H1 (cell line): ENCODE results near the gene MCEMP1. TPM values are rescaled to one million over a fixed set of nuclear protein-coding genes. Genes with fewer than 3 reads are reported as not detected.

Experiments used
- BCL11A ChIP-seq, 2 experiments: IDR thresholded peaks; one replicate each; pipeline ENCODE4 v1.6.1; 2011; ENCODE audit warnings: low read depth in 2 of 2, low read length in 2 of 2, mild to moderate bottlenecking in 2 of 2
- CHD7 ChIP-seq: fragments of 300-600 bp; sonication (generic); IDR thresholded peaks from 2 replicates; pipeline ENCODE4 v1.7.1; 2012; ENCODE audit warnings: low read length, moderate library complexity, mild to moderate bottlenecking, inconsistent platforms; ENCODE audit not compliant: insufficient replicate concordance
- E2F6 ChIP-seq: IDR thresholded peaks from 2 replicates; pipeline ENCODE4 v1.6.1; 2012; ENCODE audit warnings: inconsistent platforms
- JUN ChIP-seq: IDR thresholded peaks from 2 replicates; pipeline ENCODE4 v1.6.1; 2011; ENCODE audit warnings: low read depth, mild to moderate bottlenecking, improper control_type of control experiment, low read length
- KDM1A ChIP-seq: fragments of 200-600, 300-600 bp; sonication (generic); IDR thresholded peaks from 2 replicates; pipeline ENCODE4 v1.7.1; 2016; ENCODE audit warnings: mild to moderate bottlenecking, low read length, borderline replicate concordance
- NANOG ChIP-seq: IDR thresholded peaks from 2 replicates; pipeline ENCODE4 v1.6.1; 2011; ENCODE audit warnings: low read length, low read depth, mild to moderate bottlenecking, inconsistent platforms; ENCODE audit not compliant: insufficient read depth, poor library complexity, severe bottlenecking
- RAD21 ChIP-seq, 2 experiments: IDR thresholded peaks in 1 of 2; conservative IDR thresholded peaks in 1 of 2; 2 replicates each; pipeline ENCODE4 v1.6.1; 2011; ENCODE audit warnings: low read depth in 2 of 2, low read length in 2 of 2, improper control_type of control experiment in 1 of 2, inconsistent platforms in 1 of 2, mild to moderate bottlenecking in 1 of 2, moderate library complexity in 1 of 2
- RBBP5 ChIP-seq: IDR thresholded peaks from 2 replicates; pipeline ENCODE4 v1.7.1; 2012; ENCODE audit warnings: low read depth, mild to moderate bottlenecking, inconsistent platforms, low read length, moderate library complexity, borderline replicate concordance
- RFX5 ChIP-seq: IDR thresholded peaks from 2 replicates; pipeline ENCODE4 v1.6.1; 2011; ENCODE audit warnings: low read depth, low read length, improper control_type of control experiment, borderline replicate concordance
- SP4 ChIP-seq: IDR thresholded peaks from 2 replicates; pipeline ENCODE4 v1.6.1; 2012; ENCODE audit warnings: low read length, inconsistent platforms
- ZNF274 ChIP-seq: IDR thresholded peaks from 2 replicates; pipeline ENCODE4 v1.7.0; 2012; ENCODE audit warnings: low read length, borderline replicate concordance; ENCODE audit errors: extremely low read depth
- polyA plus RNA-seq, 7 experiments: library from polyadenylated mRNA; depleted of rRNA in 3 of 7; stranded (reverse) in 5 of 7; unstranded in 2 of 7; fragments of >200 nt in 5 of 7; fragments of 200-250 nt in 2 of 7; gene quantifications; 1 replicate in 5 of 7; 2 replicates in 1 of 7; 4 replicates in 1 of 7; pipeline versions ENCODE4 v1.2.1 to v1.2.3, GENCODE V29; 2011 to 2013; ENCODE audit warnings: missing spikeins in 2 of 7, mixed read lengths in 2 of 7
- total RNA-seq: library from RNA; stranded (reverse); fragmentation: NEBNext Ultra II Directional; extraction: Animal tissue kit (Norgen Biotek cat#: 25700); gene quantifications from 2 replicates; pipeline ENCODE4 v1.2.1, GENCODE V29; 2021

The MCEMP1 gene
- total and polyA plus RNA-seq, 2 of the 8 experiments (the other 6 are each of a cell fraction or from before 2014, with no cell fraction given): not detected

- TF ChIP-seq E2F6 (no peak), RFX5 (no peak), BCL11A (IDR thresholded peaks at IDR 0.05; ENCODE audit: low read depth in 2 of 2, low read length in 2 of 2) (no peak), ZNF274 (no peak), CHD7 (no peak), SP4 (no peak), KDM1A (no peak), JUN (no peak), RBBP5 (no peak), NANOG (no peak), RAD21 (IDR thresholded peaks at IDR 0.05 in 1 of 2, conservative IDR thresholded peaks at IDR 0.05 in 1 of 2; ENCODE audit: low read depth in 2 of 2, low read length in 2 of 2) (no peak)
These were observed 32.4 kb upstream of the MCEMP1 start (continued) for GRCh38 chr19:7644550-7644877.
